NCI-H1092 (cell line): Measurements from ENCODE around the gene ASPG.

Experiments used
- DNase-seq: peaks from one replicate; lab custom pipeline; 2025; lab: John Stamatoyannopoulos, UW

The ASPG gene

GRCh38 chr14:104075530-104076151 lies 9.9 kb upstream of the ASPG start:
- DNase-seq, result no peak

- DNase-seq, result no peak
Measured at GRCh38 chr14:104076743-104077142, 8.8 kb upstream of the ASPG start.

GRCh38 chr14:104078031-104078455 lies 7.5 kb upstream of the ASPG start:
- DNase-seq, result peak; percentile 92

- DNase-seq, result no peak
Measured at GRCh38 chr14:104080376-104081260, 4.9 kb upstream of the ASPG start.

GRCh38 chr14:104081261-104081835 lies 4.2 kb upstream of the ASPG start:
- DNase-seq, result no peak

- DNase-seq, result no peak
Measured at GRCh38 chr14:104081951-104082464, 3.5 kb upstream of the ASPG start.

GRCh38 chr14:104082807-104083206 lies 2.7 kb upstream of the ASPG start:
- DNase-seq, result no peak

GRCh38 chr14:104084251-104085002 lies 1.1 kb upstream of the ASPG start:
- no peak for DNase-seq

GRCh38 chr14:104085889-104086201 lies 345 bp downstream of the ASPG start:
- DNase-seq, result no peak

GRCh38 chr14:104086210-104086660 lies 735 bp downstream of the ASPG start:
- no peak for DNase-seq

GRCh38 chr14:104086661-104087461 lies 1.4 kb downstream of the ASPG start:
- DNase-seq, result no peak

GRCh38 chr14:104087505-104087904 lies 2.0 kb downstream of the ASPG start:
- no peak for DNase-seq

- DNase-seq, result no peak
Measured at GRCh38 chr14:104087981-104088850, 2.7 kb downstream of the ASPG start.

GRCh38 chr14:104090071-104090748 lies 4.7 kb downstream of the ASPG start:
- no peak for DNase-seq

GRCh38 chr14:104091061-104091926 lies 5.8 kb downstream of the ASPG start:
- no peak for DNase-seq

- no peak for DNase-seq
Measured at GRCh38 chr14:104091927-104092771, 6.6 kb downstream of the ASPG start.

GRCh38 chr14:104092931-104093365 lies 7.4 kb downstream of the ASPG start:
- DNase-seq, result no peak
